Adrenal gland (tissue), 5 donors: ENCODE measurements around the gene SMAD3.

Experiments
- CTCF ChIP-seq, 6 experiments: fragments of 450-650 bp in 4 of 6; fragments of 200-600 bp in 2 of 6; sonication (generic) in 1 of 6; IDR thresholded peaks; 1 replicate in 5 of 6; 2 replicates in 1 of 6; pipeline versions ENCODE4 v1.5.1 to v1.8.0; 2016 to 2021; ENCODE audit warnings: antibody characterized with exemption in 6 of 6, mild to moderate bottlenecking in 2 of 6, moderate library complexity in 1 of 6
- POLR2A ChIP-seq, 2 donors: fragments of 450-650 bp; IDR thresholded peaks; one replicate each; pipeline ENCODE4 v1.6.1; 2017; ENCODE audit warnings: antibody characterized with exemption in 2 of 2, mild to moderate bottlenecking in 2 of 2, moderate library complexity in 1 of 2
- donor health status: DM: no; HTN: no; CAD: no.

GRCh38 chr15:67197364-67197695, 131.9 kb downstream of the SMAD3 start:
- TF ChIP-seq CTCF (IDR thresholded peaks at IDR 0.05): no peak
- no peak for TF ChIP-seq POLR2A (IDR thresholded peaks at IDR 0.05)
